BLaER1 treated with 17β-estradiol and CSF1 and Interleukin-3, amounts not matched to agents 10 nM and 100 nM (cell line): ENCODE measurements around the gene MACC1.

Experiments
- H3K27ac ChIP-seq, 11 experiments: shearing (Covaris generic); formaldehyde crosslinking; 2 replicates each; pipeline ENCODE4 v1.8.1; 2022
- H3K27me3 ChIP-seq, 11 experiments: shearing (Covaris generic); formaldehyde crosslinking; 2 replicates each; pipeline ENCODE4 v1.8.1; 2022
- H3K36me3 ChIP-seq, 11 experiments: shearing (Covaris generic); formaldehyde crosslinking; 2 replicates each; pipeline ENCODE4 v1.8.1; 2022
- H3K4me1 ChIP-seq, 10 experiments: shearing (Covaris generic); formaldehyde crosslinking; 2 replicates each; pipeline ENCODE4 v1.8.1; 2022
- H3K4me2 ChIP-seq, 11 experiments: shearing (Covaris generic); formaldehyde crosslinking; 2 replicates each; pipeline ENCODE4 v1.8.1; 2022
- H3K4me3 ChIP-seq, 10 experiments: shearing (Covaris generic); formaldehyde crosslinking; 2 replicates each; pipeline ENCODE4 v1.8.1; 2022
- H3K9ac ChIP-seq, 11 experiments: shearing (Covaris generic); formaldehyde crosslinking; 2 replicates each; pipeline ENCODE4 v1.8.1; 2022
- H3K9me3 ChIP-seq, 11 experiments: shearing (Covaris generic); formaldehyde crosslinking; replicated peaks in 1 of 11; 2 replicates each; pipeline ENCODE4 v1.8.1; 2022
- H4K20me1 ChIP-seq, 11 experiments: shearing (Covaris generic); formaldehyde crosslinking; 2 replicates each; pipeline ENCODE4 v1.8.1; 2022
- Cebpa-rat ChIP-seq, 11 experiments: shearing (Covaris generic); IDR thresholded peaks; 2 replicates each; pipeline ENCODE4 v1.8.1; 2022

The MACC1 gene

GRCh38 chr7:20241911-20242261, 24.7 kb upstream of the MACC1 start:
- H3K9me3 ChIP-seq = no peaks in the 10 kb centered on the region
- no peaks in the 10 kb centered on the region for H3K27me3 ChIP-seq
- H3K4me3 ChIP-seq = no peak overlapping the region
- peaks cover 0 to 45% (median 0%) of the 10 kb centered on the region in 10 experiments; a peak in 5 of 20 replicates for H3K4me1 ChIP-seq
- no peaks in the 10 kb centered on the region for H4K20me1 ChIP-seq
- 0 out of 22 replicates have a peak overlapping the region, but pooled peaks of 1 of the 11 experiments have one; percentile 5 for H3K4me2 ChIP-seq
- H3K36me3 ChIP-seq = no peaks in the 10 kb centered on the region
- H3K9ac ChIP-seq = no peak overlapping the region
- H3K27ac ChIP-seq = no peak overlapping the region
- TF ChIP-seq Cebpa-rat (IDR thresholded peaks at IDR 0.05) = no peak

- no peak overlapping the region for H3K27ac ChIP-seq
Measured at GRCh38 chr7:20241194-20241910, 24.2 kb upstream of the MACC1 start.

GRCh38 chr7:20240080-20240926, 23.1 kb upstream of the MACC1 start:
- no peak for TF ChIP-seq Cebpa-rat (IDR thresholded peaks at IDR 0.05)
- Histone ChIP-seq H3K9ac (no peak overlapping the region), H3K4me1 (peaks cover 0 to 51% (median 0%) of the 10 kb centered on the region in 10 experiments; a peak in 5 of 20 replicates), H3K9me3 (no peaks in the 10 kb centered on the region), H3K36me3 (no peaks in the 10 kb centered on the region), H3K27me3 (no peaks in the 10 kb centered on the region), H3K4me2 (no peak overlapping the region), H4K20me1 (no peaks in the 10 kb centered on the region), H3K4me3 (no peak overlapping the region), H3K27ac (no peak overlapping the region)

More at GRCh38 chr7:20241194-20241910, 24.2 kb upstream of the MACC1 start:
- Histone ChIP-seq H3K4me3 (no peak overlapping the region), H3K9me3 (no peaks in the 10 kb centered on the region), H3K36me3 (no peaks in the 10 kb centered on the region), H3K4me1 (peaks cover 0 to 45% (median 0%) of the 10 kb centered on the region in 10 experiments; a peak in 5 of 20 replicates), H3K9ac (no peak overlapping the region), H3K4me2 (0 out of 22 replicates have a peak overlapping the region, but pooled peaks of 1 of the 11 experiments have one; percentile 10), H4K20me1 (no peaks in the 10 kb centered on the region), H3K27me3 (no peaks in the 10 kb centered on the region)
- no peak for TF ChIP-seq Cebpa-rat (IDR thresholded peaks at IDR 0.05)

- peak overlapping the region in 4 of 11 experiments; percentile 12 to 71 (median 25); a peak in 5 of 22 replicates for H3K4me2 ChIP-seq
- peak overlapping the region in 3 of 11 experiments; percentile 23 to 30 (median 23); a peak in 4 of 22 replicates for H3K27ac ChIP-seq
- no peak for TF ChIP-seq Cebpa-rat (IDR thresholded peaks at IDR 0.05)
- H3K36me3 ChIP-seq = no peaks in the 10 kb centered on the region
- H3K4me1 ChIP-seq = peaks cover 0 to 41% (median 0%) of the 10 kb centered on the region in 10 experiments; a peak in 5 of 20 replicates
- no peak overlapping the region for H3K4me3 ChIP-seq
- H3K9ac ChIP-seq = no peak overlapping the region
- no peaks in the 10 kb centered on the region for H4K20me1 ChIP-seq
- H3K27me3 ChIP-seq = no peaks in the 10 kb centered on the region
- H3K9me3 ChIP-seq = no peaks in the 10 kb centered on the region
Measured at GRCh38 chr7:20238754-20239324, 21.7 kb upstream of the MACC1 start.

- H3K27ac ChIP-seq = peak overlapping the region in 3 of 11 experiments; percentile 23 to 30 (median 23); a peak in 3 of 22 replicates
- H3K4me2 ChIP-seq = peak overlapping the region in 4 of 11 experiments; percentile 12 to 71 (median 25); a peak in 5 of 22 replicates
Measured at GRCh38 chr7:20238194-20238753, 21.1 kb upstream of the MACC1 start.

GRCh38 chr7:20237464-20238193, 20.4 kb upstream of the MACC1 start:
- H3K27me3 ChIP-seq = no peaks in the 10 kb centered on the region
- no peak overlapping the region for H3K9ac ChIP-seq
- H3K4me3 ChIP-seq = no peak overlapping the region
- H3K36me3 ChIP-seq = no peaks in the 10 kb centered on the region
- H3K4me1 ChIP-seq = peaks cover 0 to 41% (median 0%) of the 10 kb centered on the region in 10 experiments; a peak in 5 of 20 replicates
- H3K4me2 ChIP-seq = peak overlapping the region in 2 of 11 experiments; percentile 38 to 71; a peak in 4 of 22 replicates
- no peaks in the 10 kb centered on the region for H3K9me3 ChIP-seq
- H4K20me1 ChIP-seq = no peaks in the 10 kb centered on the region
- H3K27ac ChIP-seq = peak overlapping the region in 1 of 11 experiments; percentile 23; a peak in 1 of 22 replicates
- no peak for TF ChIP-seq Cebpa-rat (IDR thresholded peaks at IDR 0.05)

More at GRCh38 chr7:20238194-20238753, 21.1 kb upstream of the MACC1 start:
- Histone ChIP-seq H3K9ac (no peak overlapping the region), H4K20me1 (no peaks in the 10 kb centered on the region), H3K36me3 (no peaks in the 10 kb centered on the region), H3K4me1 (peaks cover 0 to 41% (median 0%) of the 10 kb centered on the region in 10 experiments; a peak in 5 of 20 replicates), H3K27me3 (no peaks in the 10 kb centered on the region), H3K4me3 (no peak overlapping the region), H3K9me3 (no peaks in the 10 kb centered on the region)
- TF ChIP-seq Cebpa-rat (IDR thresholded peaks at IDR 0.05) = no peak

GRCh38 chr7:20236790-20237189, 19.6 kb upstream of the MACC1 start:
- Histone ChIP-seq H3K4me3 (no peak overlapping the region), H3K36me3 (no peaks in the 10 kb centered on the region), H3K27ac (no peak overlapping the region), H3K27me3 (no peaks in the 10 kb centered on the region), H4K20me1 (no peaks in the 10 kb centered on the region), H3K4me1 (peaks cover 0 to 41% (median 0%) of the 10 kb centered on the region in 10 experiments; a peak in 5 of 20 replicates), H3K9ac (no peak overlapping the region), H3K4me2 (no peak overlapping the region), H3K9me3 (no peaks in the 10 kb centered on the region)
- TF ChIP-seq Cebpa-rat (IDR thresholded peaks at IDR 0.05) = no peak

- TF ChIP-seq Cebpa-rat (IDR thresholded peaks at IDR 0.05) = no peak
- Histone ChIP-seq H4K20me1 (no peaks in the 10 kb centered on the region), H3K9me3 (no peaks in the 10 kb centered on the region), H3K27ac (no peak overlapping the region), H3K4me1 (peaks cover 0 to 42% (median 0%) of the 10 kb centered on the region in 10 experiments; a peak in 6 of 20 replicates), H3K4me3 (no peak overlapping the region), H3K9ac (no peak overlapping the region), H3K4me2 (no peak overlapping the region), H3K27me3 (no peaks in the 10 kb centered on the region), H3K36me3 (no peaks in the 10 kb centered on the region)
Measured at GRCh38 chr7:20236043-20236442, 18.9 kb upstream of the MACC1 start.
